ENCODE data around the gene CAPS2.

DNA sequence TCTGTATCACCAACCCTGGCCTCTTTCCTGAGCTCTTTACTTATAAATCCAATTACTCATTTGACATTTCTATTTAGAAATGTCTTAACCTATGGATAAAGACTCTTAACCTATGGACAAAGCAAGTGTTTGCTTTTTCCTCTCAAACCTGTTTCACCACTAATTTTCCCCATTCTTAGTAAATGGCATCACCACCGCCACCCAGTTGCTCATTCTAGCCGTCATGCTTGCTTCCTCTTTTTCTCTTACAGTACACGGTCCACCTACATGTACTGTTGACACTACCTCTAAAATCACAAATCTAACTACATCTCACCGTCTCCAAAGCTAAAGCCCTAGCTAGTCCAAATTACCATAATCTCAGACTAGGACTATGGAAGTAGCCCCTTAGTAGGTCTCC is 60.0 kb downstream of the CAPS2 start:
- TF ChIP-seq, protein P1, sequence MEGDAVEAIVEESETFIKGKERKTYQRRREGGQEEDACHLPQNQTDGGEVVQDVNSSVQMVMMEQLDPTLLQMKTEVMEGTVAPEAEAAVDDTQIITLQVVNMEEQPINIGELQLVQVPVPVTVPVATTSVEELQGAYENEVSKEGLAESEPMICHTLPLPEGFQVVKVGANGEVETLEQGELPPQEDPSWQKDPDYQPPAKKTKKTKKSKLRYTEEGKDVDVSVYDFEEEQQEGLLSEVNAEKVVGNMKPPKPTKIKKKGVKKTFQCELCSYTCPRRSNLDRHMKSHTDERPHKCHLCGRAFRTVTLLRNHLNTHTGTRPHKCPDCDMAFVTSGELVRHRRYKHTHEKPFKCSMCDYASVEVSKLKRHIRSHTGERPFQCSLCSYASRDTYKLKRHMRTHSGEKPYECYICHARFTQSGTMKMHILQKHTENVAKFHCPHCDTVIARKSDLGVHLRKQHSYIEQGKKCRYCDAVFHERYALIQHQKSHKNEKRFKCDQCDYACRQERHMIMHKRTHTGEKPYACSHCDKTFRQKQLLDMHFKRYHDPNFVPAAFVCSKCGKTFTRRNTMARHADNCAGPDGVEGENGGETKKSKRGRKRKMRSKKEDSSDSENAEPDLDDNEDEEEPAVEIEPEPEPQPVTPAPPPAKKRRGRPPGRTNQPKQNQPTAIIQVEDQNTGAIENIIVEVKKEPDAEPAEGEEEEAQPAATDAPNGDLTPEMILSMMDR (conservative IDR thresholded peaks at IDR 0.05; ENCODE audit: low read length): no peak
- TF ChIP-seq EZH2phosphoT487 (IDR thresholded peaks at IDR 0.05; ENCODE audit: borderline replicate concordance): no peak
